ENCODE results near the gene IMPG2. TPM values are rescaled to one million over a fixed set of nuclear protein-coding genes. Genes with fewer than 3 reads are reported as not detected.

IMPG2 gene
- total RNA-seq, 6 donors from 2014 or later, result 0.11 to 1.0 (median 0.20) TPM; not detected in 1

DNA sequence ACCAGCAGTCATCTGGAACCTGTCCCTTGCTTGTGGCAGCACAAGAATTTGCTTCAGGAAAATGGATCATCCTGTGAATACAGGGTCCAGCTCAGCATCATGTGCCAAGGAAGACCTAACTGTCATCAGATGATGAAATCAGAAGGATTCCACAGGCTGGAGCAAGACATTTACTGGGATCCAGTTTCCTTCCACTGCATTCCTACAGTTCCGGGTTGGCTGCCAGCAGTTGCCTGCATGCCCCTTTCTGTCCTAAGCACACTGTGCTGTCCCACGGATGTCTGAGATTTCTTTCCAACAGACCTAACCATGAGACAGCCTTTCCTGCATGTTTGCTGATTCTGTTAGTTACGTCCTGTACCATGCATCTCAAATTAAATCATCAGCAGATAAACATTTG lies 140.7 kb downstream of the IMPG2 start:
- no peak overlapping the region for H3K4me3 ChIP-seq
- H3K9me3 ChIP-seq, result no peaks in the 10 kb centered on the region
- H3K27me3 ChIP-seq, result no peaks in the 10 kb centered on the region
- no peak for ATAC-seq (ENCODE audit: low FRiP score in 2 of 2)
- TF ChIP-seq, protein P1, sequence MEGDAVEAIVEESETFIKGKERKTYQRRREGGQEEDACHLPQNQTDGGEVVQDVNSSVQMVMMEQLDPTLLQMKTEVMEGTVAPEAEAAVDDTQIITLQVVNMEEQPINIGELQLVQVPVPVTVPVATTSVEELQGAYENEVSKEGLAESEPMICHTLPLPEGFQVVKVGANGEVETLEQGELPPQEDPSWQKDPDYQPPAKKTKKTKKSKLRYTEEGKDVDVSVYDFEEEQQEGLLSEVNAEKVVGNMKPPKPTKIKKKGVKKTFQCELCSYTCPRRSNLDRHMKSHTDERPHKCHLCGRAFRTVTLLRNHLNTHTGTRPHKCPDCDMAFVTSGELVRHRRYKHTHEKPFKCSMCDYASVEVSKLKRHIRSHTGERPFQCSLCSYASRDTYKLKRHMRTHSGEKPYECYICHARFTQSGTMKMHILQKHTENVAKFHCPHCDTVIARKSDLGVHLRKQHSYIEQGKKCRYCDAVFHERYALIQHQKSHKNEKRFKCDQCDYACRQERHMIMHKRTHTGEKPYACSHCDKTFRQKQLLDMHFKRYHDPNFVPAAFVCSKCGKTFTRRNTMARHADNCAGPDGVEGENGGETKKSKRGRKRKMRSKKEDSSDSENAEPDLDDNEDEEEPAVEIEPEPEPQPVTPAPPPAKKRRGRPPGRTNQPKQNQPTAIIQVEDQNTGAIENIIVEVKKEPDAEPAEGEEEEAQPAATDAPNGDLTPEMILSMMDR (IDR thresholded peaks at IDR 0.05), result no peak
- no peak for TF ChIP-seq POLR2A (IDR thresholded peaks at IDR 0.05)
- no peak for TF ChIP-seq POLR2AphosphoS5 (IDR thresholded peaks at IDR 0.05)
- no peak for TF ChIP-seq EP300 (IDR thresholded peaks at IDR 0.05)
- H3K36me3 ChIP-seq, result no peaks in the 10 kb centered on the region
- WGBS, 2 donors, result 46 to 60% methylated on average over 3 of the region's 3 CpGs
- H3K4me1 ChIP-seq, result no peaks in the 10 kb centered on the region
- no peak overlapping the region for H3K27ac ChIP-seq
- no peak for DNase-seq

GRCh38 chr3:101177577-101177976 lies 142.8 kb downstream of the IMPG2 start:
- H3K27ac ChIP-seq, result no peak overlapping the region
- H3K9me3 ChIP-seq, result no peaks in the 10 kb centered on the region
- TF ChIP-seq, protein P1 (IDR thresholded peaks at IDR 0.05), result no peak
- TF ChIP-seq POLR2A (IDR thresholded peaks at IDR 0.05) (no peak), EP300 (IDR thresholded peaks at IDR 0.05) (no peak)
- H3K27me3 ChIP-seq, result no peaks in the 10 kb centered on the region
- ATAC-seq (ENCODE audit: low FRiP score in 2 of 2) (no peak), DNase-seq (no peak)
- H3K4me1 ChIP-seq, result no peaks in the 10 kb centered on the region
- H3K36me3 ChIP-seq, result no peaks in the 10 kb centered on the region
- no peak overlapping the region for H3K4me3 ChIP-seq

Other genes starting within 250 kb of the IMPG2 start
- 10 to 100 TPM in 5 of 6 donors, 1 to 10 TPM in 1; 6.0 to 34.6 (median 14.3) TPM for gene SENP7, start 192.6 kb upstream of the IMPG2 start, total RNA-seq
- gene TRMT10C, start 241.3 kb upstream of the IMPG2 start, total RNA-seq, result 10 to 100 TPM in 5 of 6 donors, 1 to 10 TPM in 1; 6.4 to 17.5 (median 16.0) TPM

Measured in upper lobe of left lung (tissue), 6 donors.